H9 (cell line): ENCODE results near the gene NAGLU. TPM values are rescaled to one million over a fixed set of nuclear protein-coding genes. Genes with fewer than 3 reads are reported as not detected.

Source experiments
- DNase-seq: peaks from one replicate; pipeline ENCODE4 v3.0.0-alpha.2; 2017
- H2AFZ ChIP-seq: one replicate; pipeline ENCODE4 v1.6.1; 2013; ENCODE audit warnings: mild to moderate bottlenecking, low read length, control low read depth, moderate library complexity
- H2AK5ac ChIP-seq: 2 replicates; pipeline ENCODE4 v1.6.1; 2013; ENCODE audit warnings: low read length, control low read depth, mixed read lengths; ENCODE audit not compliant: insufficient read length
- H2BK120ac ChIP-seq: one replicate; pipeline ENCODE4 v1.6.1; 2013; ENCODE audit warnings: low read depth, mild to moderate bottlenecking, low read length, control low read depth, inconsistent platforms; ENCODE audit not compliant: poor library complexity, severe bottlenecking
- H2BK12ac ChIP-seq: 2 replicates; pipeline ENCODE4 v1.6.1; 2013; ENCODE audit warnings: low read length, control low read depth, mixed read lengths, low read depth; ENCODE audit not compliant: insufficient read length
- H2BK15ac ChIP-seq: 2 replicates; pipeline ENCODE4 v1.6.1; 2013; ENCODE audit warnings: low read depth, low read length, control low read depth
- H2BK20ac ChIP-seq: one replicate; pipeline ENCODE4 v1.6.1; 2013; ENCODE audit warnings: low read depth, mild to moderate bottlenecking, low read length, control low read depth, inconsistent platforms; ENCODE audit not compliant: poor library complexity, severe bottlenecking
- H2BK5ac ChIP-seq: 2 replicates; pipeline ENCODE4 v1.6.1; 2013; ENCODE audit warnings: low read length, control low read depth, mixed read lengths; ENCODE audit not compliant: insufficient read length
- H3K14ac ChIP-seq: 2 replicates; pipeline ENCODE4 v1.6.1; 2013; ENCODE audit warnings: low read length, control low read depth; ENCODE audit not compliant: insufficient read depth
- H3K18ac ChIP-seq: 2 replicates; pipeline ENCODE4 v1.6.1; 2013; ENCODE audit warnings: low read depth, mild to moderate bottlenecking, mixed read lengths, low read length, control low read depth; ENCODE audit not compliant: insufficient read length
- H3K23ac ChIP-seq: 2 replicates; pipeline ENCODE4 v1.6.1; 2013; ENCODE audit warnings: low read length, control low read depth, mixed read lengths, low read depth; ENCODE audit not compliant: insufficient read length
- H3K23me2 ChIP-seq: 2 replicates; pipeline ENCODE4 v1.6.1; 2013; ENCODE audit warnings: low read depth, mild to moderate bottlenecking, mixed read lengths, low read length, control low read depth; ENCODE audit not compliant: insufficient read length, poor library complexity, severe bottlenecking
- H3K27ac ChIP-seq: 2 replicates; pipeline ENCODE4 v1.5.1; 2013; ENCODE audit warnings: low read length, control low read depth, mixed read lengths, low read depth; ENCODE audit not compliant: insufficient read length
- H3K27me3 ChIP-seq: 2 replicates; pipeline ENCODE4 v1.6.1; 2013; ENCODE audit warnings: low read length, control low read depth, inconsistent platforms; ENCODE audit not compliant: insufficient read depth
- H3K4ac ChIP-seq: 2 replicates; pipeline ENCODE4 v1.6.1; 2013; ENCODE audit warnings: low read depth, mild to moderate bottlenecking, control low read depth, inconsistent platforms, low read length, moderate library complexity
- H3K4me1 ChIP-seq: 2 replicates; pipeline ENCODE4 v1.6.1; 2013; ENCODE audit warnings: low read length, control low read depth, inconsistent platforms; ENCODE audit not compliant: insufficient read depth
- H3K4me2 ChIP-seq: 2 replicates; pipeline ENCODE4 v1.6.1; 2013; ENCODE audit warnings: low read length, control low read depth, mixed read lengths; ENCODE audit not compliant: insufficient read length, insufficient read depth
- H3K56ac ChIP-seq: 2 replicates; pipeline ENCODE4 v1.6.1; 2013; ENCODE audit warnings: low read depth, mild to moderate bottlenecking, mixed read lengths, low read length, control low read depth; ENCODE audit not compliant: insufficient read length
- H3K79me1 ChIP-seq: 2 replicates; pipeline ENCODE4 v1.6.1; 2013; ENCODE audit warnings: low read depth, mild to moderate bottlenecking, moderate library complexity, low read length, control low read depth, inconsistent platforms; ENCODE audit not compliant: insufficient read depth, poor library complexity, severe bottlenecking
- H3K79me2 ChIP-seq: 2 replicates; pipeline ENCODE4 v1.6.1; 2013; ENCODE audit warnings: low read length, control low read depth, inconsistent platforms; ENCODE audit not compliant: insufficient read depth
- H3K9ac ChIP-seq: 2 replicates; pipeline ENCODE4 v1.6.1; 2013; ENCODE audit warnings: low read length, control low read depth, mixed read lengths; ENCODE audit not compliant: insufficient read length; ENCODE audit errors: extremely low read depth
- H3K9me3 ChIP-seq: one replicate; pipeline ENCODE4 v1.6.1; 2013; ENCODE audit warnings: low read depth, low read length, inconsistent platforms; ENCODE audit not compliant: control insufficient read depth
- H3T11ph ChIP-seq: one replicate; pipeline ENCODE4 v1.6.1; 2013; ENCODE audit warnings: mild to moderate bottlenecking, low read length, control low read depth, inconsistent platforms
- H4K20me1 ChIP-seq: one replicate; pipeline ENCODE4 v1.6.1; 2013; ENCODE audit not compliant: control insufficient read depth, insufficient read length, insufficient read depth
- H4K5ac ChIP-seq: 2 replicates; pipeline ENCODE4 v1.6.1; 2013; ENCODE audit warnings: low read depth, mild to moderate bottlenecking, mixed read lengths, low read length, control low read depth; ENCODE audit not compliant: insufficient read length
- H4K8ac ChIP-seq: replicated peaks from 2 replicates; pipeline ENCODE4 v1.6.1; 2013; ENCODE audit warnings: low read length, control low read depth, mixed read lengths, low read depth; ENCODE audit not compliant: insufficient read length
- H4K91ac ChIP-seq: 2 replicates; pipeline ENCODE4 v1.6.1; 2013; ENCODE audit warnings: low read depth, mild to moderate bottlenecking, moderate library complexity, mixed read lengths, low read length, control low read depth; ENCODE audit not compliant: insufficient read length
- H3K27ac Mint-ChIP-seq, 3 experiments: 2 replicates in 2 of 3; 3 replicates in 1 of 3; pipeline ENCODE4 v1.8.0; 2020 to 2021; ENCODE audit warnings: mixed read lengths in 3 of 3, mild to moderate bottlenecking in 1 of 3, moderate library complexity in 1 of 3
- H3K27me3 Mint-ChIP-seq: 2 replicates; pipeline ENCODE4 v1.8.0; 2021; ENCODE audit warnings: low read depth, mild to moderate bottlenecking, moderate library complexity, mixed read lengths
- H3K36me3 Mint-ChIP-seq, 3 experiments: 2 replicates in 2 of 3; 3 replicates in 1 of 3; pipeline ENCODE4 v1.8.0; 2020 to 2021; ENCODE audit warnings: low read depth in 3 of 3, mixed read lengths in 3 of 3; ENCODE audit not compliant: insufficient read depth in 1 of 3
- H3K4me1 Mint-ChIP-seq, 2 experiments: 2 replicates each; pipeline ENCODE4 v1.8.0; 2020; ENCODE audit warnings: mixed read lengths in 2 of 2
- H3K4me3 Mint-ChIP-seq, 2 experiments: 2 replicates in 1 of 2; 3 replicates in 1 of 2; pipeline ENCODE4 v1.8.0; 2020 to 2021; ENCODE audit warnings: mild to moderate bottlenecking in 2 of 2, mixed read lengths in 2 of 2, moderate library complexity in 1 of 2
- H3K9me3 Mint-ChIP-seq, 2 experiments: 2 replicates in 1 of 2; 3 replicates in 1 of 2; pipeline ENCODE4 v1.8.0; 2020; ENCODE audit warnings: mild to moderate bottlenecking in 2 of 2, mixed read lengths in 2 of 2, moderate library complexity in 1 of 2
- WGBS: extraction: QIAGEN DNeasy Blood & Tissue Kit; methylation state at CpG from one replicate; pipeline ENCODE4 v1.1.7; 2013; ENCODE audit warnings: missing lambda C conversion rate, low lambda C conversion rate, mixed read lengths; ENCODE audit not compliant: insufficient read length; ENCODE audit errors: extremely low coverage; 5-methylcytosine and 5-hydroxymethylcytosine counted together
- total RNA-seq: library from RNA; stranded (reverse); gene quantifications from 2 replicates; pipeline ENCODE4 v1.2.1, GENCODE V29; 2021
- TF ChIP-seq, protein P1 (sequence below): fragments of 200-600 bp; sonication (generic); conservative IDR thresholded peaks from 3 replicates; pipeline ENCODE4 v1.8.0; 2021; ENCODE audit warnings: antibody characterized with exemption, mild to moderate bottlenecking

NAGLU gene
- total RNA-seq, 1 experiment from 2014 or later = 23.5 TPM

GRCh38 chr17:42547001-42547461 is 11.0 kb downstream of the NAGLU start:
- H3K23ac ChIP-seq = no peak overlapping the region
- H2AK5ac ChIP-seq = no peak overlapping the region
- no peak overlapping the region for H3K9ac ChIP-seq
- no peaks in the 10 kb centered on the region for H3K9me3 ChIP-seq
- Mint-ChIP-seq H3K4me1 (peaks cover 4 to 15% of the 10 kb centered on the region in 2 experiments; a peak in 3 of 4 replicates), H3K27me3 (peaks cover 9% of the 10 kb centered on the region; the same call in 1 of the 2 replicates), H3K4me3 (no peak overlapping the region; a peak in 2 of 5 replicates), H3K9me3 (no peaks in the 10 kb centered on the region), H3K27ac (no peak overlapping the region), H3K36me3 (peaks cover 2 to 10% (median 5%) of the 10 kb centered on the region in 3 experiments; a peak in 4 of 7 replicates)
- no peak overlapping the region for H3K4ac ChIP-seq
- no peak for DNase-seq
- no peak overlapping the region for H3K4me2 ChIP-seq
- no peaks in the 10 kb centered on the region for H3K79me2 ChIP-seq
- H3K4me1 ChIP-seq = no peaks in the 10 kb centered on the region
- no peaks in the 10 kb centered on the region for H3K79me1 ChIP-seq
- no peak overlapping the region for H4K91ac ChIP-seq
- no peak overlapping the region for H2BK12ac ChIP-seq
- no peak overlapping the region for H2BK120ac ChIP-seq
- WGBS = no CpG with 5 or more reads among the region's 23 CpGs
- no peak overlapping the region for H3T11ph ChIP-seq
- H2BK20ac ChIP-seq = no peak overlapping the region
- no peaks in the 10 kb centered on the region for H4K20me1 ChIP-seq
- H2AFZ ChIP-seq = no peak overlapping the region
- no peak overlapping the region for H4K8ac ChIP-seq
- no peak overlapping the region for H3K14ac ChIP-seq
- no peak overlapping the region for H3K18ac ChIP-seq
- no peak overlapping the region for H3K56ac ChIP-seq
- peaks cover 13% of the 10 kb centered on the region for H3K23me2 ChIP-seq
- H2BK5ac ChIP-seq = no peak overlapping the region
- TF ChIP-seq, protein P1, sequence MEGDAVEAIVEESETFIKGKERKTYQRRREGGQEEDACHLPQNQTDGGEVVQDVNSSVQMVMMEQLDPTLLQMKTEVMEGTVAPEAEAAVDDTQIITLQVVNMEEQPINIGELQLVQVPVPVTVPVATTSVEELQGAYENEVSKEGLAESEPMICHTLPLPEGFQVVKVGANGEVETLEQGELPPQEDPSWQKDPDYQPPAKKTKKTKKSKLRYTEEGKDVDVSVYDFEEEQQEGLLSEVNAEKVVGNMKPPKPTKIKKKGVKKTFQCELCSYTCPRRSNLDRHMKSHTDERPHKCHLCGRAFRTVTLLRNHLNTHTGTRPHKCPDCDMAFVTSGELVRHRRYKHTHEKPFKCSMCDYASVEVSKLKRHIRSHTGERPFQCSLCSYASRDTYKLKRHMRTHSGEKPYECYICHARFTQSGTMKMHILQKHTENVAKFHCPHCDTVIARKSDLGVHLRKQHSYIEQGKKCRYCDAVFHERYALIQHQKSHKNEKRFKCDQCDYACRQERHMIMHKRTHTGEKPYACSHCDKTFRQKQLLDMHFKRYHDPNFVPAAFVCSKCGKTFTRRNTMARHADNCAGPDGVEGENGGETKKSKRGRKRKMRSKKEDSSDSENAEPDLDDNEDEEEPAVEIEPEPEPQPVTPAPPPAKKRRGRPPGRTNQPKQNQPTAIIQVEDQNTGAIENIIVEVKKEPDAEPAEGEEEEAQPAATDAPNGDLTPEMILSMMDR = no peak
- H4K5ac ChIP-seq = no peak overlapping the region
- H3K27ac ChIP-seq = no peak overlapping the region
- no peak overlapping the region for H2BK15ac ChIP-seq
- no peaks in the 10 kb centered on the region for H3K27me3 ChIP-seq
